Ecto neural progenitor cell (in vitro differentiated cells): Measurements from ENCODE around the gene SLC24A4.

ENCODE experiments used
- DNase-seq: peaks from one replicate; pipeline ENCODE4 v3.0.0-alpha.2; 2018; ENCODE audit warnings: low spot score

SLC24A4 gene

GRCh38 chr14:92316176-92316575, 6.8 kb upstream of the SLC24A4 start:
- no peak for DNase-seq

- DNase-seq, result no peak
Observed at GRCh38 chr14:92316937-92317336, 6.0 kb upstream of the SLC24A4 start.

GRCh38 chr14:92317511-92317910, 5.5 kb upstream of the SLC24A4 start:
- DNase-seq, result no peak

GRCh38 chr14:92321701-92322100, 1.3 kb upstream of the SLC24A4 start:
- no peak for DNase-seq

- DNase-seq, result peak; percentile 53
Observed at GRCh38 chr14:92322516-92322915, 449 bp upstream of the SLC24A4 start.

- no peak for DNase-seq
Observed at GRCh38 chr14:92323916-92324818, 1.2 kb downstream of the SLC24A4 start.

- no peak for DNase-seq
Observed at GRCh38 chr14:92325835-92326234, 2.9 kb downstream of the SLC24A4 start.

GRCh38 chr14:92328664-92329255, 5.8 kb downstream of the SLC24A4 start:
- DNase-seq, result no peak

GRCh38 chr14:92334050-92334449, 11.1 kb downstream of the SLC24A4 start:
- no peak for DNase-seq

- no peak for DNase-seq
Observed at GRCh38 chr14:92336363-92336762, 13.4 kb downstream of the SLC24A4 start.

- DNase-seq, result no peak
Observed at GRCh38 chr14:92339426-92339825, 16.5 kb downstream of the SLC24A4 start.

GRCh38 chr14:92340071-92340470, 17.1 kb downstream of the SLC24A4 start:
- no peak for DNase-seq

GRCh38 chr14:92340931-92341330, 18.0 kb downstream of the SLC24A4 start:
- no peak for DNase-seq

GRCh38 chr14:92341791-92342190, 18.8 kb downstream of the SLC24A4 start:
- DNase-seq, result no peak

- DNase-seq, result no peak
Observed at GRCh38 chr14:92348154-92348553, 25.2 kb downstream of the SLC24A4 start.

- no peak for DNase-seq
Observed at GRCh38 chr14:92351750-92352149, 28.8 kb downstream of the SLC24A4 start.

- no peak for DNase-seq
Observed at GRCh38 chr14:92352158-92352985, 29.4 kb downstream of the SLC24A4 start.

GRCh38 chr14:92353447-92353846, 30.5 kb downstream of the SLC24A4 start:
- no peak for DNase-seq

GRCh38 chr14:92356677-92357076, 33.7 kb downstream of the SLC24A4 start:
- no peak for DNase-seq

GRCh38 chr14:92360651-92361370, 37.8 kb downstream of the SLC24A4 start:
- DNase-seq, result no peak

- DNase-seq, result no peak
Observed at GRCh38 chr14:92362781-92363235, 39.8 kb downstream of the SLC24A4 start.

GRCh38 chr14:92366237-92366636, 43.3 kb downstream of the SLC24A4 start:
- no peak for DNase-seq
